ENCODE measurements around the gene LRP2. TPM values are rescaled to one million over a fixed set of nuclear protein-coding genes. Genes with fewer than 3 reads are reported as not detected.

LRP2 gene
- total RNA-seq, 4 donors from 2014 or later = under 0.01 to 0.35 (median 0.06) TPM; not detected in 1

- Histone ChIP-seq H3K27me3 (no peaks in the 10 kb centered on the region), H3K4me1 (no peaks in the 10 kb centered on the region), H3K4me3 (no peak overlapping the region), H3K36me3 (no peaks in the 10 kb centered on the region), H3K27ac (no peak overlapping the region), H3K9me3 (no peaks in the 10 kb centered on the region)
- no peak for DNase-seq
- TF ChIP-seq, protein P1, sequence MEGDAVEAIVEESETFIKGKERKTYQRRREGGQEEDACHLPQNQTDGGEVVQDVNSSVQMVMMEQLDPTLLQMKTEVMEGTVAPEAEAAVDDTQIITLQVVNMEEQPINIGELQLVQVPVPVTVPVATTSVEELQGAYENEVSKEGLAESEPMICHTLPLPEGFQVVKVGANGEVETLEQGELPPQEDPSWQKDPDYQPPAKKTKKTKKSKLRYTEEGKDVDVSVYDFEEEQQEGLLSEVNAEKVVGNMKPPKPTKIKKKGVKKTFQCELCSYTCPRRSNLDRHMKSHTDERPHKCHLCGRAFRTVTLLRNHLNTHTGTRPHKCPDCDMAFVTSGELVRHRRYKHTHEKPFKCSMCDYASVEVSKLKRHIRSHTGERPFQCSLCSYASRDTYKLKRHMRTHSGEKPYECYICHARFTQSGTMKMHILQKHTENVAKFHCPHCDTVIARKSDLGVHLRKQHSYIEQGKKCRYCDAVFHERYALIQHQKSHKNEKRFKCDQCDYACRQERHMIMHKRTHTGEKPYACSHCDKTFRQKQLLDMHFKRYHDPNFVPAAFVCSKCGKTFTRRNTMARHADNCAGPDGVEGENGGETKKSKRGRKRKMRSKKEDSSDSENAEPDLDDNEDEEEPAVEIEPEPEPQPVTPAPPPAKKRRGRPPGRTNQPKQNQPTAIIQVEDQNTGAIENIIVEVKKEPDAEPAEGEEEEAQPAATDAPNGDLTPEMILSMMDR (IDR thresholded peaks at IDR 0.05) = no peak
- TF ChIP-seq POLR2A (IDR thresholded peaks at IDR 0.05) = no peak
- intact Hi-C loops (cut with DNase I; ENCODE audit: low total_unique reads) = no loop called here
Observed at GRCh38 chr2:169203952-169204351, 158.4 kb downstream of the LRP2 start.

DNA sequence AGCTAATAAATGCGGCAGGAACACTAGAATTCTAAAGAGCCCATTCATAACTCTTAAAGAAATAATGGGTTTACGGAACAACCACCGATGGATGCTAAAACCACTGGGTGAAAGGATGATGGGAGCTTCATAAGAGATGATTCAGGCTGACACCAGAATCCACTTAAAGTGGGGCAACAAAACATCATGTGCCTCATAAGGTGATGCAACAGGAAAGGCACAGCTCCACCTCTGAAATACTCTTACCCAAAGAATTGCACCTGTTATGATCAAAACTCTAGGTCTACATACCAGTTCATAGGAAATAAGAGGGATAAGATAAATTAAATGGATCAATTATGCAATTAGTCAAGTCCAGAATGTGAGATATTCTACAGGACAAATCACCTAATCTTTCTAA lies 161.6 kb downstream of the LRP2 start:
- no peak for DNase-seq
- TF ChIP-seq POLR2A (IDR thresholded peaks at IDR 0.05) = no peak
- TF ChIP-seq, protein P1 (IDR thresholded peaks at IDR 0.05) = no peak

DNA sequence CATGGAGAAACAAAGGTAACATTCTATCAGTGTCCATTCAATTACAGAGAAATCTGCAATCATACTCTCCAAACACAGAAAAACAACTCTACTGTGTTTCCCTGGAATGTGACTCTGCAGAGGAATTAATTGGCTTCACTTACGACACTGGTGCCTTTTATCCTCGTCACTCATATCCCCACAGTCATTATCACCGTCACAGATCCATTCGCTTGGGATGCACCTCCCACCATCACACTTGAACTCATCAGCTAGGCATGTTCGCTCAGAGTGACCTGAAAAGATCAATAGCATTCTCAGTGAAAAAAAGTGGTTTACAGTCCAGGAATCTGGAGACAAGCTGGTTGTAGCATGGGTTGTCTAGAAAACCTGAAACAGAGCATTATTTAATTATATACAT lies 168.7 kb downstream of the LRP2 start:
- TF ChIP-seq, protein P1 (IDR thresholded peaks at IDR 0.05) = no peak
- no peak for TF ChIP-seq POLR2A (IDR thresholded peaks at IDR 0.05)
- Histone ChIP-seq H3K27me3 (no peaks in the 10 kb centered on the region), H3K4me1 (no peaks in the 10 kb centered on the region), H3K4me3 (no peak overlapping the region), H3K9me3 (no peaks in the 10 kb centered on the region), H3K36me3 (no peaks in the 10 kb centered on the region), H3K27ac (no peak overlapping the region)
- intact Hi-C loops (cut with DNase I; ENCODE audit: low total_unique reads) = no loop called here
- no peak for DNase-seq

More for the DNA sequence above, 161.6 kb downstream of the LRP2 start:
- Histone ChIP-seq H3K4me3 (no peak overlapping the region), H3K27ac (no peak overlapping the region), H3K4me1 (no peaks in the 10 kb centered on the region), H3K9me3 (no peaks in the 10 kb centered on the region), H3K27me3 (no peaks in the 10 kb centered on the region), H3K36me3 (no peaks in the 10 kb centered on the region)
- intact Hi-C loops (cut with DNase I; ENCODE audit: low total_unique reads) = no loop called here

DNA sequence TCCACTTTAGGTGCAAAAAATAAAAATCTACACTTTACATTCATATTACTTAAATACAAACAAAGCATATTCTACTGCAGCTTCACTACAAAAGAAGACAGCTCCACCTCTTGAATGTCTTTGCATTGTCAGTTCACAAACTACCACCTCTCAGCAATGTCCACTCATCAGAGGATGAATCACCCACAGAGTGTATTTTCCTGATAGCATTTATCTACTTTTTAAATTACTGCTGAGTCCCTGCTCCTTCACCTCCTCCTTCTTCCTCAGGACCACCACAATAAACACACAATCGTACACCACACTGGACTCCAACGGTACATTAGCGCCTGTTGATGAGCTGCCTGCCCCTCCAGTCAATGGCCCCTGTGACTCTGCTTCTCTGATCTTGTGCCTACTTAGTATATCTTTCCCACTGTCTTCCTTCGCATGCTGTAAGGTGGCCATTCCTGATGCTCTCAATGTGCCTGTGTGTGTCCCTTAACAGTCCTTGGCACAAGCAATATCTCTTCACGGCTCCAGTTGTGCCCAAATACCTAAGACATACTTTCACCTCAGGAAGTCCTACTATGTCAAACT lies 172.0 kb downstream of the LRP2 start:
- no peaks in the 10 kb centered on the region for H3K4me1 ChIP-seq
- no peaks in the 10 kb centered on the region for H3K36me3 ChIP-seq
- intact Hi-C loops (cut with DNase I; ENCODE audit: low total_unique reads) = no loop called here
- no peaks in the 10 kb centered on the region for H3K27me3 ChIP-seq
- no peak for DNase-seq
- H3K9me3 ChIP-seq = no peaks in the 10 kb centered on the region
- TF ChIP-seq, protein P1 (IDR thresholded peaks at IDR 0.05) = no peak
- TF ChIP-seq POLR2A (IDR thresholded peaks at IDR 0.05) = no peak
- no peak overlapping the region for H3K4me3 ChIP-seq
- no peak overlapping the region for H3K27ac ChIP-seq

- H3K36me3 ChIP-seq = no peaks in the 10 kb centered on the region
- H3K27ac ChIP-seq = no peak overlapping the region
- no peaks in the 10 kb centered on the region for H3K4me1 ChIP-seq
- H3K27me3 ChIP-seq = no peaks in the 10 kb centered on the region
- TF ChIP-seq, protein P1 (IDR thresholded peaks at IDR 0.05) = no peak
- no peak for TF ChIP-seq POLR2A (IDR thresholded peaks at IDR 0.05)
- intact Hi-C loops (cut with DNase I; ENCODE audit: low total_unique reads) = no loop called here
- H3K9me3 ChIP-seq = no peaks in the 10 kb centered on the region
- DNase-seq = no peak
- no peak overlapping the region for H3K4me3 ChIP-seq
Observed at GRCh38 chr2:169189132-169189531, 173.2 kb downstream of the LRP2 start.

Data from uterus (tissue), 4 donors.